H4 (cell line): ENCODE measurements around the gene DHDH. TPM values are rescaled to one million over a fixed set of nuclear protein-coding genes. Genes with fewer than 3 reads are reported as not detected.
A peak's percentile ranks its signal among the peaks of the same experiment; 100 is the strongest.

Experiments
- DNase-seq: peaks from one replicate; pipeline ENCODE4 v3.0.0-alpha.2; 2015; ENCODE audit warnings: low spot score
- total RNA-seq: library from RNA; depleted of rRNA; stranded (reverse); fragments of >200 nt; shearing (Covaris generic); gene quantifications from 2 replicates; pipeline ENCODE4 v1.2.3, GENCODE V29; 2014; rRNA removed

Gene DHDH
- total RNA-seq, 1 experiment from 2014 or later: 0.27 TPM

DNA sequence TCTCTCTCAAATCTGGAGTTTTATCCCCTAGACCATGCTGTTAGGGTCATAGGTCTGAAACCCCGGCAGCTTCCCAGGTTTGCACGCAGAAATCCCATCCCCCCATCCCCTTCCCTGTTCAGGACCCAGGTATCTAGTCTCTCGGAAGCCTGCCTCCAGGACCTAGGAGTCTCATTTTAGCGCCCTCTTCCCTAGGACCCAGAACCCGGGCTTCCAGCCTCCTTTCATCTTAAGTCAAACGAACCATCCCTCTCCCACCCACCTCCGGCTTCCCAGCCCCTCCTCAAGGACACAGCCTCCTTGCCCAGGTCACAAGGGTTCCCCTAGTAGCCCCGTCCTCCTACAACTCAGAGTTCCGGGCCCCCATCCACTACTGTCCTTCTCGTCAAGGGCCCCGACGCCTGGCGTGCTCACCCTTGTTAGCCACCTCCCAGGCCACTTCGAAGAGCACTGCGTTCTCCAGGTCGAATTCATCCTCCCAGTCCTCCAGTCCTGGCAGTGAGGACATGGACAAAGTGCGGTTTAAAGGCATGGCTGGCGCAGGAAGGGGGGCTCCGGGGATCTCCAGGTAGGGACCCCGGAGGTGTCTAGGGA, 59.2 kb downstream of the DHDH start:
- DNase-seq: no peak

DNA sequence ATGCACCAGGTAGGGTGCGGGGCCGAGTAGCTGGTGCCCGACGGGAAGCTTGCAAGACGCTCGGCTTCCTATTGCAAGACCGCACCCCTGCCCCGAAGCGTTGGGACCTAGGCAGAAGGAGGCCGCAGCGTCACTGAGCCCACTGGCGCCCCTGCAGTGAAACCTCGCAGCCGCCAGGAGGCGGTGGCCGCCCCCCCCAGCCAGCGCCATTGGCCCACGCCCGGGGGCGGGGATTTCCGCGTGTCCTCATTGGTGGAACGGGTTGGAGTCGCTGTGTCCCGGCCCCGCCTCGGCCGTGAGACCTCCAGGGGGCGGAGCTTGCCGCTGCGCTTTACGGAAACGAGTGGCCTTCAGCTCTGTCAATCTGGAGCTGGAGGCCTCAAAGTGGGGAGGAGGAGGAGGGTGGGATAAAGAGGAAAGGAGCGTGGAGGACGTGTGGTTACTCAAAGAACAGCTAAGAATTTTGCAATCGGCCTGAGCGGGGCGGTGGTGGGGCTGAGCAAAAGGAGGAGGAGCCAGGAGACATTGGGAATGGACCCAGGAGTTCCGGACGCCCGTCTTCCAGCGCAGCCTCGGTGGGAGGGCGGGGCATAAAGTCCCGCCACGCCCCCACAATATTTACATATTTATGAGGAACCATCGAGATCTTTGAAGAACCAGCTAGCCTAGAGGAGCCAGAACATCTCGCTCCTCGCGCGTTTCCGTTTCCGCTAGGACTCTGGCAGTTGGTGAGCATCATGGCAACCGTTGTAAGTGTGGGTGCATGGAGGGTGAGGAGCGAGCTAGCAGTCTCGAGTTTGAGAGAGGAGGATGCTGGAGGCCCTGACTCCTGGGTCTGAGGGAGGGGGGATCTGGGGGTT, 59.9 kb downstream of the DHDH start, which contains the start of the genes GYS1 and RUVBL2:
TSS of gene GYS1 (minus strand) at position 135 of the 860 bp plus-strand sequence. CDS start 197 bp downstream, outside the sequence.
TSS of gene RUVBL2 (plus strand) at position 713 of the 860 bp plus-strand sequence. CDS start at position 738, 25 bp downstream.
- DNase-seq: peak; percentile 100

DNA sequence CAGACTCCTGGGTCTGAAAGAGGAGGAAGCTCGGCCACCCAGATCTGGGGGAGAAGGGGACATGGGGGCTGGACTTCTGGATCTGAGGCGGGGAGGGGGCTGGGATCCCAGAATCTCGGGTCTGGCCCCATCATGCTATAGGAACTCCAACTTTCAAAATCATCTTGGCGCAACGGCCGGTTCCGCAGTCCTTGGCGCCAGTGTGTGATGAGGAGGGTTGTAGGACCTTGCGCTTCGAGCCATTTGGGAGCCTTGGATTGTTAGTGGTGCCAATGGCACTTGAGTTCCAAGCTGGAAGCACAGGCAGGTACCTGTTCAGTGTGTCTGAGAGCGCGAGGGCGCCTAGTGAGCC, 60.5 kb downstream of the DHDH start:
- DNase-seq: no peak

Other genes with a start within 250 kb of the DHDH start
- gene FUT2, start 237.7 kb upstream of the DHDH start, total RNA-seq: not detected in 2 replicates
- gene MAMSTR, start 214.0 kb upstream of the DHDH start, total RNA-seq: 0.31 and 0.51 TPM in 2 replicates
- gene RASIP1, start 193.1 kb upstream of the DHDH start, total RNA-seq: 0.14 TPM in 1 of 2 replicates, not detected in the other
- gene IZUMO1, start 186.8 kb upstream of the DHDH start, total RNA-seq: not detected in 2 replicates
- 0.25 TPM in 1 of 2 replicates, not detected in the other for gene FUT1, start 181.1 kb upstream of the DHDH start, total RNA-seq
- not detected in 2 replicates for gene FGF21, start 178.2 kb upstream of the DHDH start, total RNA-seq
- 45.4 and 47.3 TPM in 2 replicates for gene BCAT2, start 122.7 kb upstream of the DHDH start, total RNA-seq
- not detected in 2 replicates for gene HSD17B14, start 97.2 kb upstream of the DHDH start, total RNA-seq
- gene PLEKHA4, start 65.1 kb upstream of the DHDH start, total RNA-seq: 2.9 and 5.4 TPM in 2 replicates
- gene PPP1R15A, start 61.3 kb upstream of the DHDH start, total RNA-seq: 15.8 and 16.1 TPM in 2 replicates
- gene TULP2, start 35.0 kb upstream of the DHDH start, total RNA-seq: not detected in 2 replicates
- gene NUCB1, start 33.4 kb upstream of the DHDH start, total RNA-seq: 199 and 224 TPM in 2 replicates
- gene BAX, start 21.2 kb downstream of the DHDH start, total RNA-seq: 132 and 135 TPM in 2 replicates
- 22,782 and 25,960 TPM in 2 replicates for gene FTL, start 31.6 kb downstream of the DHDH start, total RNA-seq
- 31.7 and 31.9 TPM in 2 replicates for gene GYS1, start 59.6 kb downstream of the DHDH start, total RNA-seq
- gene RUVBL2, start 60.2 kb downstream of the DHDH start, total RNA-seq: 353 and 374 TPM in 2 replicates
- not detected in 2 replicates for gene LHB, start 83.4 kb downstream of the DHDH start, total RNA-seq
- gene CGB3, start 90.6 kb downstream of the DHDH start, total RNA-seq: not detected in 2 replicates
- gene CGB2, start 98.2 kb downstream of the DHDH start, total RNA-seq: not detected in 2 replicates
- 0.77 and 11.4 TPM in 2 replicates for gene CGB1, start 103.2 kb downstream of the DHDH start, total RNA-seq
- 0.33 and 3.3 TPM in 2 replicates for gene CGB5, start 110.1 kb downstream of the DHDH start, total RNA-seq
- gene CGB8, start 115.4 kb downstream of the DHDH start, total RNA-seq: 1.5 TPM in 1 of 2 replicates, not detected in the other
- gene CGB7, start 124.0 kb downstream of the DHDH start, total RNA-seq: not detected in 2 replicates
- not detected in 2 replicates for gene NTF4, start 131.1 kb downstream of the DHDH start, total RNA-seq
- not detected in 2 replicates for gene KCNA7, start 139.0 kb downstream of the DHDH start, total RNA-seq
- 138 and 189 TPM in 2 replicates for gene SNRNP70, start 151.8 kb downstream of the DHDH start, total RNA-seq
- gene LIN7B, start 180.7 kb downstream of the DHDH start, total RNA-seq: 4.1 and 15.2 TPM in 2 replicates
- 0.80 and 7.3 TPM in 2 replicates for gene C19orf73, start 185.4 kb downstream of the DHDH start, total RNA-seq
- 5.4 and 6.9 TPM in 2 replicates for gene PPFIA3, start 185.8 kb downstream of the DHDH start, total RNA-seq
- gene HRC, start 221.7 kb downstream of the DHDH start, total RNA-seq: 0.06 TPM in 1 of 2 replicates, not detected in the other
- gene TRPM4, start 224.1 kb downstream of the DHDH start, total RNA-seq: 3.9 and 5.0 TPM in 2 replicates